ENCODE data around the gene LARGE2.

DNA sequence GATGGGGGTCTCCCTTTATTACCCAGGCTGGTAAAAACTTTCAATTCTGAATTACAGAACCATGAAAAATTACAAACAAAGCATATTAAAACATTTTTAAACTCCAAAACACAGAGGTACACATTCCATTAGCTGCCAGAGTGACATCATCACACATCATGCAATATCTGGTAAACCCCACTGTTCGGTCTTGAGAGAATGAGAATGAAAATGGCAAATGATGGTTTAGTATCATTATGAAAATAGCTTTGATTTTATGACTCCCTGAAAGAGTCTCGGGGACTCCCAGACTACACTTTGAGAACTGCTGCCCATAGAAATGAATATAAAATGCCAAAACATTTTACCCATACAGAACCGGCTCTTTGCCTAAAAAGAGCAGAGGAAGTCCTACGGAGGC is 18.8 kb downstream of the LARGE2 start:
- TF ChIP-seq, protein P1, sequence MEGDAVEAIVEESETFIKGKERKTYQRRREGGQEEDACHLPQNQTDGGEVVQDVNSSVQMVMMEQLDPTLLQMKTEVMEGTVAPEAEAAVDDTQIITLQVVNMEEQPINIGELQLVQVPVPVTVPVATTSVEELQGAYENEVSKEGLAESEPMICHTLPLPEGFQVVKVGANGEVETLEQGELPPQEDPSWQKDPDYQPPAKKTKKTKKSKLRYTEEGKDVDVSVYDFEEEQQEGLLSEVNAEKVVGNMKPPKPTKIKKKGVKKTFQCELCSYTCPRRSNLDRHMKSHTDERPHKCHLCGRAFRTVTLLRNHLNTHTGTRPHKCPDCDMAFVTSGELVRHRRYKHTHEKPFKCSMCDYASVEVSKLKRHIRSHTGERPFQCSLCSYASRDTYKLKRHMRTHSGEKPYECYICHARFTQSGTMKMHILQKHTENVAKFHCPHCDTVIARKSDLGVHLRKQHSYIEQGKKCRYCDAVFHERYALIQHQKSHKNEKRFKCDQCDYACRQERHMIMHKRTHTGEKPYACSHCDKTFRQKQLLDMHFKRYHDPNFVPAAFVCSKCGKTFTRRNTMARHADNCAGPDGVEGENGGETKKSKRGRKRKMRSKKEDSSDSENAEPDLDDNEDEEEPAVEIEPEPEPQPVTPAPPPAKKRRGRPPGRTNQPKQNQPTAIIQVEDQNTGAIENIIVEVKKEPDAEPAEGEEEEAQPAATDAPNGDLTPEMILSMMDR (conservative IDR thresholded peaks at IDR 0.05), result no peak
- no peak for TF ChIP-seq ZFX (IDR thresholded peaks at IDR 0.05)
